ENCODE measurements around the gene SCML1. TPM values are rescaled to one million over a fixed set of nuclear protein-coding genes. Genes with fewer than 3 reads are reported as not detected.
"Not testable (repeated sequence)": the region's sequence is repeated elsewhere in the genome, so short reads cannot be mapped to it uniquely, and the experiment has no call there.

SCML1 gene
- total RNA-seq, 1 donor = 12.5 TPM

DNA sequence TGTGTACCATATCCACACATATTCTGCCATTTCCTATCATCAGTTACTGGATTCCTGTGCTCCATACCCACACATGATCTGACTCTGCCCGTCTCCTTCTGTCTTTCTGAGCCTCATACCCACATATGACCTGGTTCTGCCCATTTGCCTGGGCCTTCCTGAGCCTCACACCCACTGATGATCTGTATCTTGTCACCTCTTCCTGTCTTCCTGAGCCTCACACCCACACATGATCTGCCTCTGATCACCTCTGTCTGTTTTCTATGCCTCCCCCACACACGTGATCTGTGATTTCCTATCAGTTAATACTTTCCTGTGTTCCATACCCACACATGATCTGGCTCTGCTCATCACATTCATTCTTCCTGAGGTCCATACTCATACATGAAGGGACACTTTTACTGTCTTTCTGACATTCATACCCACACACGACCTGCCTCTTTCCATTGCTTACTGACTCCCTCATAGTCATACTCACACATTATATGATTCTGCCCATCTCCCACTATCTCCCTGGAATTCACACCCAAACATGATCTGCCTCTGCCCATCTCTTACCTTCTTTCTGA, 32.5 kb downstream of the SCML1 start:
- TF ChIP-seq, protein P1, sequence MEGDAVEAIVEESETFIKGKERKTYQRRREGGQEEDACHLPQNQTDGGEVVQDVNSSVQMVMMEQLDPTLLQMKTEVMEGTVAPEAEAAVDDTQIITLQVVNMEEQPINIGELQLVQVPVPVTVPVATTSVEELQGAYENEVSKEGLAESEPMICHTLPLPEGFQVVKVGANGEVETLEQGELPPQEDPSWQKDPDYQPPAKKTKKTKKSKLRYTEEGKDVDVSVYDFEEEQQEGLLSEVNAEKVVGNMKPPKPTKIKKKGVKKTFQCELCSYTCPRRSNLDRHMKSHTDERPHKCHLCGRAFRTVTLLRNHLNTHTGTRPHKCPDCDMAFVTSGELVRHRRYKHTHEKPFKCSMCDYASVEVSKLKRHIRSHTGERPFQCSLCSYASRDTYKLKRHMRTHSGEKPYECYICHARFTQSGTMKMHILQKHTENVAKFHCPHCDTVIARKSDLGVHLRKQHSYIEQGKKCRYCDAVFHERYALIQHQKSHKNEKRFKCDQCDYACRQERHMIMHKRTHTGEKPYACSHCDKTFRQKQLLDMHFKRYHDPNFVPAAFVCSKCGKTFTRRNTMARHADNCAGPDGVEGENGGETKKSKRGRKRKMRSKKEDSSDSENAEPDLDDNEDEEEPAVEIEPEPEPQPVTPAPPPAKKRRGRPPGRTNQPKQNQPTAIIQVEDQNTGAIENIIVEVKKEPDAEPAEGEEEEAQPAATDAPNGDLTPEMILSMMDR (IDR thresholded peaks at IDR 0.05; ENCODE audit: insufficient read depth, low read depth, low read length) = no peak
- no peak overlapping the region for H3K4me3 ChIP-seq (ENCODE audit: low read depth, low read length)
- no peak for DNase-seq (ENCODE audit: low read depth)

DNA sequence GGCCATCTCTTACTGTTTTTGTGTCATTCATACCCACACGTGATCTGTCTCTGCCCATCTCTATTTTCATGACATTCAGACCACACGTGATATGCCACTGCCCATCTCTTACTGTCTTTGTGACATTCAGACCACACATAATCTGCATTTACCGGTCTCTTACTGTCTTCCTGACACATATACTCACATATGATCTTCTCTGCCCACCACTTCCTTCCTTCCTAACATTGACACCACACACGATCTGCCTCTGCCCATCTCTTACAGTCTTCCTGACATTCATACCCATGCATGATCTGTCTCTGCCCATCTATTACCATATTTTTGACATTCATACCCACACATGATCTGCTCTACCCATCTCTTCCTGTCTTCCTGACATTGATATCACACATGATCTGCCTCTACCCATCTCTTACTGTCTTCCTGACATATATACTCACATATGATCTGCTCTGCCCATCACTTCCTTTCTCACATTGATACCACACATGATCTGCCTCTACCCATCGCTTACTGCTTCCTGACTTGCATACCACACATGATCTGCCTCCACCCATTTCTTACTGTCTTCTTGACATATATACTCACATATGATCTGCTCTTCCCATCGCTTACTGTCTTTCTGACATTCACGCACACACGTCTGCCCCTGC, 36.1 kb downstream of the SCML1 start:
- no peak overlapping the region for H3K4me3 ChIP-seq (ENCODE audit: low read depth, low read length)

DNA sequence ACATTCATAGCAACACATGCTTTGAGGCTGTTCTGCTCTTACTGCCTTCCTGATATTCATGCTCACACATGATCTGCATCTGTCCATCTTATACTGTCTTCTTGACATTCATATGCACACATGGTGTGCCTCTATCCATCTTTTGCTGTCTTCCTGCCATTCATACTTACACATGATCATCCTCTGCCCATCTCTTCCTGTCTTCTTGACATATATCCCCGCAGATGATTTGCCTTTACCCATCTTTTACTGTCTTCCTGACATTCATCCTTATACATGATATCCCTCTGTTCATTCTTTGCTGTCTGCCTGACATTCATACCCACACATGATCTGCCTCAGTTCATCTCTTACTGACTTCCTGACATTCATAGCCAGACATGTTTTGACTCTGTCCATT, 36.8 kb downstream of the SCML1 start:
- TF ChIP-seq, protein P1 (IDR thresholded peaks at IDR 0.05; ENCODE audit: insufficient read depth, low read depth, low read length) = no peak
- no peak for DNase-seq (ENCODE audit: low read depth)
- no peak overlapping the region for H3K4me3 ChIP-seq (ENCODE audit: low read depth, low read length)

More for the DNA sequence above, 36.1 kb downstream of the SCML1 start:
- TF ChIP-seq, protein P1 (IDR thresholded peaks at IDR 0.05; ENCODE audit: insufficient read depth, low read depth, low read length) = no peak
- no peak for DNase-seq (ENCODE audit: low read depth)

- no peak overlapping the region for H3K4me3 ChIP-seq (ENCODE audit: low read depth, low read length)
- DNase-seq (ENCODE audit: low read depth) = no peak
- TF ChIP-seq, protein P1 (IDR thresholded peaks at IDR 0.05; ENCODE audit: insufficient read depth, low read depth, low read length) = no peak
Observed at GRCh38 chrX:17778997-17779396, 41.7 kb downstream of the SCML1 start.

DNA sequence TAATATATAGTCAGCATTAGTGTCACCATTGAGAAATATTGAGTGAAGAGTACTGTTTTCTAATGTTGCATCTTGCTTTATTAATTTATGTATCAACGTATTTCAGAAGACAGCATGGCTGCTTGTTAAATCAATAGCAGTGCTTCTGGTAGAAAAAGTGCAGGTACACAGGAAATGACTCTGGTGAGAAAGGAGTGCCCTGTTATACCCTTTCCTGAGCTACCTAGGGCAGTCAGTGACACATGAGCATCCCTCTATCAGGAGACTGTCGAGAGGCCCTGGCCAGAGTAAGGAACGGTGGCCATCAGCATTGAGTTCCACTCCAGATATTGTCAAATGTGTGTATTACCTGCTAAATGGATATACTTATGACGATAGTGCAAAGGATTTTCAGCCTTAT, 42.1 kb downstream of the SCML1 start:
- TF ChIP-seq, protein P1 (IDR thresholded peaks at IDR 0.05; ENCODE audit: insufficient read depth, low read depth, low read length) = no peak
- DNase-seq (ENCODE audit: low read depth) = no peak
- no peak overlapping the region for H3K4me3 ChIP-seq (ENCODE audit: low read depth, low read length)

GRCh38 chrX:17786554-17787347, 49.5 kb downstream of the SCML1 start:
- DNase-seq (ENCODE audit: low read depth) = not testable (repeated sequence)
- peak overlapping the region; percentile 29 for H3K4me3 ChIP-seq (ENCODE audit: low read depth, low read length)

DNA sequence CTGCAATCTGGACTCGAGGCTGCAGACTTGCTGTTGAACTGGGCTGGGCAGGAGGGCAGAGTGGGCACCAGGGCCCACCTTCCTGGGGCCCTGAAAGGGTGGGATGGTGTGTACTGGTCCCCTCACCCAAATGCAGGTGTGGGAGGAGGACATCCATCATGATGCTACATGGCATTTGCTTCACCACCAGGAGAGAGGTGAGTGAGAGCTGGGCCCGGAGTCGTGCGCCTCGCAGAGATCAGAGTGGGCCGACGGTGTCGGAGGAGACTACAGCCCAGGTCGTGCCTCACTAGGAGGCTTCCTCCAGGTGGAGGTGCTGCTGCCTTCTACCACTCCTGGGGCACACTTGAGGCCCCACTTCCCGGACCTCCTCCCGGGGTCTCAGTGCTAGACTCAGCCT, 50.3 kb downstream of the SCML1 start:
- no peak for DNase-seq (ENCODE audit: low read depth)
- no peak overlapping the region for H3K4me3 ChIP-seq (ENCODE audit: low read depth, low read length)
- TF ChIP-seq, protein P1 (IDR thresholded peaks at IDR 0.05; ENCODE audit: insufficient read depth, low read depth, low read length) = no peak
